GM23338 (cell line): ENCODE results near the gene AQP1. TPM values are rescaled to one million over a fixed set of nuclear protein-coding genes. Genes with fewer than 3 reads are reported as not detected.
A peak's percentile ranks its signal among the peaks of the same experiment; 100 is the strongest.

ENCODE experiments used
- ATAC-seq: fragments of 200-7000 bp; cut with Tn5 transposase; 3 replicates; pipeline ENCODE4 v1.9.1; 2020
- DNase-seq: peaks from one replicate; pipeline ENCODE4 v3.0.0-alpha.2; 2015; ENCODE audit warnings: low spot score
- H2AFZ ChIP-seq: fragments of 200-600 bp; sonication (generic); 2 replicates; pipeline ENCODE4 v1.8.0; 2016; ENCODE audit warnings: antibody characterized with exemption, mild to moderate bottlenecking, moderate library complexity
- H3F3A ChIP-seq: fragments of 200-600 bp; sonication (generic); replicated peaks from 2 replicates; pipeline ENCODE4 v1.8.0; 2017; ENCODE audit warnings: antibody characterized with exemption, mixed run types, low read depth
- H3K27ac ChIP-seq: fragments of 200-600 bp; sonication (generic); 2 replicates; pipeline ENCODE4 v1.6.1; 2016; ENCODE audit warnings: low read depth
- H3K27me3 ChIP-seq: fragments of 200-600 bp; sonication (generic); 2 replicates; pipeline ENCODE4 v1.8.0; 2016; ENCODE audit warnings: mild to moderate bottlenecking, mixed run types, moderate library complexity; ENCODE audit not compliant: insufficient read depth
- H3K36me3 ChIP-seq: fragments of 200-600 bp; sonication (generic); 2 replicates; pipeline ENCODE4 v1.8.0; 2016; ENCODE audit warnings: mild to moderate bottlenecking; ENCODE audit not compliant: insufficient read depth
- H3K4me1 ChIP-seq: fragments of 200-600 bp; sonication (generic); 2 replicates; pipeline ENCODE4 v1.8.0; 2016; ENCODE audit warnings: mild to moderate bottlenecking, moderate library complexity; ENCODE audit not compliant: insufficient read depth
- H3K4me2 ChIP-seq: fragments of 200-600 bp; sonication (generic); 2 replicates; pipeline ENCODE4 v1.7.1; 2017; ENCODE audit warnings: mixed run types
- H3K4me3 ChIP-seq: fragments of 200-600 bp; sonication (generic); 2 replicates; pipeline ENCODE4 v1.6.1; 2016; ENCODE audit warnings: mixed run types
- H3K79me2 ChIP-seq: fragments of 200-600 bp; sonication (generic); replicated peaks from 2 replicates; pipeline ENCODE4 v1.8.0; 2017; ENCODE audit warnings: mild to moderate bottlenecking; ENCODE audit not compliant: insufficient read depth
- H3K9me2 ChIP-seq: fragments of 200-600 bp; sonication (generic); 2 replicates; pipeline ENCODE4 v1.8.0; 2017; ENCODE audit not compliant: insufficient read depth
- H4K20me1 ChIP-seq: fragments of 200-600 bp; sonication (generic); replicated peaks from 2 replicates; pipeline ENCODE4 v1.8.0; 2017; ENCODE audit warnings: mild to moderate bottlenecking; ENCODE audit not compliant: insufficient read depth
- H3K27ac Mint-ChIP-seq: 2 replicates; pipeline ENCODE4 v1.8.0; 2020; ENCODE audit warnings: inconsistent platforms, mild to moderate bottlenecking, moderate library complexity, mixed read lengths
- H3K27me3 Mint-ChIP-seq: 3 replicates; pipeline ENCODE4 v1.8.0; 2022; ENCODE audit warnings: low read depth, mild to moderate bottlenecking, moderate library complexity, mixed read lengths, inconsistent platforms; ENCODE audit not compliant: insufficient read depth, poor library complexity
- H3K36me3 Mint-ChIP-seq: 3 replicates; pipeline ENCODE4 v1.8.0; 2021; ENCODE audit warnings: low read depth, mild to moderate bottlenecking, inconsistent platforms, moderate library complexity, mixed read lengths
- H3K4me1 Mint-ChIP-seq: 3 replicates; pipeline ENCODE4 v1.8.0; 2020; ENCODE audit warnings: mild to moderate bottlenecking, inconsistent platforms, mixed read lengths
- H3K4me3 Mint-ChIP-seq: 3 replicates; pipeline ENCODE4 v1.8.0; 2021; ENCODE audit warnings: moderate library complexity, mild to moderate bottlenecking, inconsistent platforms, mixed read lengths
- H3K9me3 Mint-ChIP-seq: 3 replicates; pipeline ENCODE4 v1.8.0; 2020; ENCODE audit warnings: moderate library complexity, mild to moderate bottlenecking, inconsistent platforms, mixed read lengths
- CTCF ChIP-seq, 2 experiments: fragments of 200-600 bp in 1 of 2; sonication (generic) in 1 of 2; conservative IDR thresholded peaks; 2 replicates each; pipeline versions ENCODE4 v1.5.1 to v1.6.1; 2016 to 2017; ENCODE audit warnings: antibody characterized with exemption in 2 of 2, low read depth in 2 of 2, mild to moderate bottlenecking in 2 of 2, moderate library complexity in 1 of 2
- REST ChIP-seq: IDR thresholded peaks from one replicate; pipeline ENCODE4 v1.6.1; 2018; ENCODE audit warnings: antibody characterized with exemption; ENCODE audit not compliant: unreplicated experiment
- STAT1 ChIP-seq: IDR thresholded peaks from one replicate; pipeline ENCODE4 v1.6.1; 2016; ENCODE audit warnings: antibody characterized with exemption; ENCODE audit not compliant: unreplicated experiment
- ZNF462 ChIP-seq: fragments of 250-450 bp; sonication (Bioruptor Pico); IDR thresholded peaks from 2 replicates; pipeline ENCODE4 v1.5.0; 2020; ENCODE audit warnings: mild to moderate bottlenecking, moderate library complexity
- polyA plus RNA-seq: library from polyadenylated mRNA; unstranded; fragments of >200 nt; fragmentation: Nextera tagmentation; extraction: Ambion mirVana; gene quantifications from 2 replicates; pipeline ENCODE4 v1.2.1, GENCODE V29; 2016
- total RNA-seq: library from RNA; depleted of rRNA; stranded (reverse); fragments of >200 nt; shearing (Covaris generic); gene quantifications from 2 replicates; pipeline ENCODE4 v1.2.3, GENCODE V29; 2014

Gene AQP1
- total and polyA plus RNA-seq, 2 experiments from 2014 or later: 0.28 TPM; not detected in 1

- Histone ChIP-seq H3K4me3 (no peak overlapping the region), H4K20me1 (no peaks in the 10 kb centered on the region), H3K36me3 (no peaks in the 10 kb centered on the region), H3K27me3 (no peaks in the 10 kb centered on the region), H3K4me2 (no peak overlapping the region), H3K9me2 (0 out of 2 replicates have a peak, but pooled peaks cover under 1% of the 10 kb centered on the region), H3K27ac (no peak overlapping the region), H3F3A (no peaks in the 10 kb centered on the region), H3K4me1 (peaks cover 6% of the 10 kb centered on the region; the same call in 1 of the 2 replicates), H3K79me2 (no peaks in the 10 kb centered on the region), H2AFZ (peak overlapping the region; percentile 56; the same call in 1 of the 2 replicates)
- Mint-ChIP-seq H3K27ac (no peak overlapping the region), H3K9me3 (no peaks in the 10 kb centered on the region), H3K36me3 (no peaks in the 10 kb centered on the region), H3K4me3 (no peak overlapping the region; the same call in 2 of the 3 replicates), H3K4me1 (peaks cover 7% of the 10 kb centered on the region; the same call in 2 of the 3 replicates), H3K27me3 (peaks cover 10% of the 10 kb centered on the region)
- DNase-seq: peak; percentile 54
- TF ChIP-seq STAT1 (no peak), CTCF (conservative IDR thresholded peaks at IDR 0.05; ENCODE audit: low read depth in 2 of 2) (0 out of 4 replicates have a peak, but pooled peaks of 1 of the 2 experiments have one; percentile 10)
- peak; percentile 67 for ATAC-seq
These were observed 21.7 kb downstream of the AQP1 start for GRCh38 chr7:30933124-30933974.

- H3K36me3 Mint-ChIP-seq: no peaks in the 10 kb centered on the region
- H3K4me1 ChIP-seq: peaks cover 6% of the 10 kb centered on the region; the same call in 1 of the 2 replicates
- H3K27me3 ChIP-seq: no peaks in the 10 kb centered on the region
- peaks cover 12% of the 10 kb centered on the region for H3K27me3 Mint-ChIP-seq
- no peaks in the 10 kb centered on the region for H3F3A ChIP-seq
- H3K36me3 ChIP-seq: no peaks in the 10 kb centered on the region
- no peak overlapping the region for H3K4me3 ChIP-seq
- ATAC-seq: no peak
- H2AFZ ChIP-seq: no peak overlapping the region
- H3K4me3 Mint-ChIP-seq: no peak overlapping the region; the same call in 2 of the 3 replicates
- no peaks in the 10 kb centered on the region for H3K9me3 Mint-ChIP-seq
- H4K20me1 ChIP-seq: no peaks in the 10 kb centered on the region
- no peak overlapping the region for H3K27ac ChIP-seq
- peaks cover 7% of the 10 kb centered on the region; the same call in 2 of the 3 replicates for H3K4me1 Mint-ChIP-seq
- H3K79me2 ChIP-seq: no peaks in the 10 kb centered on the region
- H3K9me2 ChIP-seq: no peaks in the 10 kb centered on the region
- H3K27ac Mint-ChIP-seq: no peak overlapping the region
- no peak for DNase-seq
- no peak overlapping the region for H3K4me2 ChIP-seq
- TF ChIP-seq REST: no peak
- TF ChIP-seq ZNF462: no peak
- no peak for TF ChIP-seq CTCF (conservative IDR thresholded peaks at IDR 0.05; ENCODE audit: low read depth in 2 of 2)
These were observed 22.6 kb downstream of the AQP1 start for GRCh38 chr7:30934225-30934624.
